ENCODE measurements around the gene GRIN1.

GRIN1 gene

GRCh38 chr9:137138722-137139467 lies at the start of gene GRIN1:
TSS of gene GRIN1 (plus strand) at chr9:137139154. CDS start at chr9:137139487, 333 bp downstream.
- DNase-seq, result no peak

GRCh38 chr9:137089232-137089947 lies 49.6 kb upstream of the GRIN1 start:
- no peak for DNase-seq

DNA sequence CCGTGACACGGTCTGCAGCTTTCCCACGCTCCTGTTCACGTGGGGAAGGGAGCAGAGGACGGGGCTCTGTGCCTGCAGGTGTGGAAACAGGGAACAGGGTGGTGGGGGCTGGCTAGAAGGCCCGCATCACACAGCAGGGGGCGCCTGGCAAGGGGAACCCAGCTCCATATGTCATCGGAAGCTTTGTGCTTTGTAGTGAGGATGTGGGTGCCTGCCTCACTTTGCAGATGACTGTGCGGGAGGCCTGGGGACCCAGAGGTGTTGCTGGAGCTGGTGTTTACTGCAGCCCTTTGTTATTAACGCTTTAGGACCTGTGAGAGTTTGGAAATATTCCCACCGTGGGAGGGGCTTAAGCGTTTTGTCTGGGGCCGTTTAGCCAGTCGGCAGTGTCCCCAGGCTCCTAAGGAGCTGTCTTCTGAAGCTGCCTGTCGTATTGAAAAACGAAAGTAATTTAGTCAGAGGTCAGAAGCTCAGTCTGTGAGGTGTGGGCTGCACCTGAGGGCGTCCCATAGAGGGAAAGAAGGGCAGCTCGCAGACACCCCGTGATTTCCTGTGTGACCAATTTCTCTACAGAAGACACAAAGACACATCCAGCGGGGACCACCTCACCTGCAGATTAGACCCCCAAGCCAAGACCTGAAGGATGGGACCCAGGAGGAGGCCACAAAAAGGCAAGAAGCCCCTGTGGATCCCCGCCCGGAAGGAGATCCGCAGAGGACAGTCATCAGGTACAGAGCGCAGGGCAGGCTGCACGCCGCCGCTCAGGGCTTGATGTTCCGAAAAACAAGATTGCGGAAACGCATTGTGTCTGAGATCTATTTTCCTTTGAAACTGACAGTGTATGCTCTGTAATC lies 43.1 kb upstream of the GRIN1 start:
- peak; percentile 72 to 78 for DNase-seq

- DNase-seq, result no peak
Measured at GRCh38 chr9:137096785-137097546, 42.0 kb upstream of the GRIN1 start.

GRCh38 chr9:137097761-137098462 lies 41.0 kb upstream of the GRIN1 start:
- no peak for DNase-seq

GRCh38 chr9:137099231-137099630 lies 39.7 kb upstream of the GRIN1 start:
- DNase-seq, result no peak

DNA sequence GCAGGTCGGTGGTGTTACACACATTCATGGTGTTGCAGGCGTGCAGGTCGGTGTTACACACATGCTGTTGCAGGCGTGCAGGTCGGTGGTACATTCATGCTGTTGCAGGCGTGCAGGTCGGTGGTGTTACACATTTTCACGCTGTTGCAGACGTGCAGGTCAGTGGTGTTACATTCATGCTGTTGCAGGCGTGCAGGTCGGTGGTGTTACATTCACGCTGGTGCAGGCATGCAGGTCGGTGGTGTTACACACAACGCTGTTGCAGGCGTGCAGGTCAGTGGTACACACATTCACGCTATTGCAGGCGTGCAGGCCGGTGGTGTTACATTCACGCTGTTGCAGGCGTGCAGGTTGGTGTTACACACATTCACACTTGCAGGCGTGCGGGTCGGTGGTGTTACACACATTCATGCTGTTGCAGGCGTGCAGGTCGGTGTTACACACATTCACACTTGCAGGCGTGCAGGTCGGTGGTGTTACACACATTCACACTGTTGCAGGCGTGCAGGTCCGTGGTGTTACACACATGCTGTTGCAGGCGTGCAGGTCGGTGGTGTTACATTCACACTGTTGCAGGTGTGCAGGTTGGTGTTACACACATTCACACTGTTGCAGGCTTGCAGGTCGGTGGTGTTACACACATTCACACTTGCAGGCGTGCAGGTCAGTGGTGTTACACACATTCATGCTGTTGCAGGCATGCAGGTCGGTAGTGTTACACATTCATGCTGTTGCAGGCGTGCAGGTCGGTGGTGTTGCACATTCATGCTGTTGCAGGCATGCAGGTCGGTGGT lies 35.6 kb upstream of the GRIN1 start:
- DNase-seq, result no peak

DNA sequence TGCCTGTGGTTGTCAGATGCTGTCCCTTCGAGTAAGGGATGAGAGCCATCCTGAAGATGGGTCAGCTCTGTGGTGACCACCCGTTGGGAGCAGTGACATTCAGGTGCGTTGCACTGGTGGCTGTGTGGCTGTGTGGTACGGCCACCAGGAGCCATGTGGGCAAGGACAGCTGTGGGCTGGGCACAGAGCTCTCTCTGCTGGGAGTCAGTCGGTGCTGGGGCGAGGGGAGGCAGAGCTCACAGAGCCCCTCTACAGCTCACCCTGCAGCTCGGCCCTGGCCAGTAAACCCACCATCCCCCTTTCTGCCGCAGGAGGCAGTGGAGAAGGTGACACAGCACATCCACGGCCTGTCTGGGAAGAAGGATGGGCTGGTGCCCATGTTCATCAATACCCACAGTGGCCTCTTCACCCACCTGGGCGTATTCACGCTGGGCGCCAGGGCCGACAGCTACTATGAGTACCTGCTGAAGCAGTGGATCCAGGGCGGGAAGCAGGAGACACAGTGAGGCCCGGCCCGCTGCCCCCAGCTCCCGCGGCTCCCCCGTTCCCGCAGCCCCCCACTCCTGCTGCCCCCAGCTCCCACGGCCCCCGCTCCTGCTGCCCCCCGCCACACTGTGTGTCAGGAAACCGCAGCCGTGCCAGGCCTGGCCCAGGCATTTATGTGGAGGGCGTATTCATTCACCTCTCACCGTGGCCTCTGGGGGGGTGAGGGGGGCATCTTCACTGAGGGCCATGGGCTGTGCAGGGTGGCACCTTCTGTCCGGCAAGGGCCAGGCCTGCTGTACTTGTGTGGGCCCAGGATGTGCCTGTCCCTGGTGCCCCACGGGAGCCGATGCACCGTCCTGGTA lies 32.9 kb upstream of the GRIN1 start:
- no peak for DNase-seq

DNA sequence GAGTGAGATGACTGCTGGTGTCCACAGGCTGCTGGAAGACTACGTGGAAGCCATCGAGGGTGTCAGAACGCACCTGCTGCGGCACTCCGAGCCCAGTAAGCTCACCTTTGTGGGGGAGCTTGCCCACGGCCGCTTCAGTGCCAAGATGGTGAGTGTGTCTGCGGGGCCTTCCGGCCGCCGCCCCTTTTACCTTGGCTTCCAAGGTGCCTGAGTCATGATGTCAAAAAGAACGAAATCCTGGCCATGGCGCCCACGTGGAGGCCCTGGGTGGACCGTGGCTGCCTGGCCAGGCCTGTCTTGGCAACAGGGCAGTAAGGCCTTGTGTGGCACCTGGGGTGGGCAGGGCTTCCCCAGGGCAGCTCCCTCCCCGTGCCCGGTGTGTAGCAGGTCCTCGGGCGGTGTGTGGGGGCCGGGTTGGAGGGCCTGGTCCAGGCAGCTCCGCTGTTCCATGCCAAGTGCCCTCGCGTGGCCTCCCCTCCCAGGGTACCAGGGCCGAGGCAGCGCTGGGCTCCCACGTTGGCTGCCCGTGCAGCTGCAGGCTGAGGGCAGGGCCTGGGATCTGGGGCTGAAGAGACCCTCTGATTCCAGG lies 32.2 kb upstream of the GRIN1 start:
- DNase-seq, result no peak

DNA sequence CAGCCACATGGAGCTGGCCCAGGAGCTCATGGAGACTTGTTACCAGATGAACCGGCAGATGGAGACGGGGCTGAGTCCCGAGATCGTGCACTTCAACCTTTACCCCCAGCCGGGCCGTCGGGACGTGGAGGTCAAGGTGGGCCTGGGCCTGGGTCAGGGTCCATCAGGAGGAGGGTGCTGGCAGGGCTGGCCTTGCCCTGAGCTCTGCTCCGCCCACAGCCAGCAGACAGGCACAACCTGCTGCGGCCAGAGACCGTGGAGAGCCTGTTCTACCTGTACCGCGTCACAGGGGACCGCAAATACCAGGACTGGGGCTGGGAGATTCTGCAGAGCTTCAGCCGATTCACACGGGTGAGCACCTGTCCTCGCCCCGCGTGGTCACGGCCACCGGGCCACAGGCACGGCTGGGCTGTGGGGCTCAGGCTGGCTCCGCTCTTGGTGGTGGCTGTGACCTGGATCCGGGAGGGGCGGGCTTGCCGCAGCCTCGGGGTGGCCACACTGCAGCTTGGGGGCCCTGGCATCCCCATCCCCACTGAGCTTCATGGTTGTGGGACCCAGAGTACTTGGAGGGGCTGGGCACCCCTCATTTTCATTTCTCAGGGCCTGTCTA lies 31.5 kb upstream of the GRIN1 start:
- DNase-seq, result no peak

- DNase-seq, result no peak
Measured at GRCh38 chr9:137107982-137108381, 31.0 kb upstream of the GRIN1 start.

DNA sequence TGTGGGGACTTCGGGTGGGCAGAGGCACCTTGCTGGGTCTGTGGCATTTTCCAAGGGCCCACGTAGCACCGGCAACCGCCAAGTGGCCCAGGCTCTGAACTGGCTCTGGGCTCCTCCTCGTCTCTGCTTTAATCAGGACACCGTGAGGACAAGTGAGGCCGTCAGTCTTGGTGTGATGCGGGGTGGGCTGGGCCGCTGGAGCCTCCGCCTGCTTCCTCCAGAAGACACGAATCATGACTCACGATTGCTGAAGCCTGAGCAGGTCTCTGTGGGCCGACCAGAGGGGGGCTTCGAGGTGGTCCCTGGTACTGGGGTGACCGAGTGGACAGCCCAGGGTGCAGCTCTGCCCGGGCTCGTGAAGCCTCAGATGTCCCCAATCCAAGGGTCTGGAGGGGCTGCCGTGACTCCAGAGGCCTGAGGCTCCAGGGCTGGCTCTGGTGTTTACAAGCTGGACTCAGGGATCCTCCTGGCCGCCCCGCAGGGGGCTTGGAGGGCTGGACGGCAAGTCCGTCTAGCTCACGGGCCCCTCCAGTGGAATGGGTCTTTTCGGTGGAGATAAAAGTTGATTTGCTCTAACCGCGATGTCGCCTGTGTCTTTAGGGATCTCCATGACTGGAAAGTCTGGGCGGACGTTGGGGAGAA lies 30.2 kb upstream of the GRIN1 start:
- DNase-seq, result no peak

GRCh38 chr9:137109250-137110146 lies 29.5 kb upstream of the GRIN1 start:
- no peak for DNase-seq

DNA sequence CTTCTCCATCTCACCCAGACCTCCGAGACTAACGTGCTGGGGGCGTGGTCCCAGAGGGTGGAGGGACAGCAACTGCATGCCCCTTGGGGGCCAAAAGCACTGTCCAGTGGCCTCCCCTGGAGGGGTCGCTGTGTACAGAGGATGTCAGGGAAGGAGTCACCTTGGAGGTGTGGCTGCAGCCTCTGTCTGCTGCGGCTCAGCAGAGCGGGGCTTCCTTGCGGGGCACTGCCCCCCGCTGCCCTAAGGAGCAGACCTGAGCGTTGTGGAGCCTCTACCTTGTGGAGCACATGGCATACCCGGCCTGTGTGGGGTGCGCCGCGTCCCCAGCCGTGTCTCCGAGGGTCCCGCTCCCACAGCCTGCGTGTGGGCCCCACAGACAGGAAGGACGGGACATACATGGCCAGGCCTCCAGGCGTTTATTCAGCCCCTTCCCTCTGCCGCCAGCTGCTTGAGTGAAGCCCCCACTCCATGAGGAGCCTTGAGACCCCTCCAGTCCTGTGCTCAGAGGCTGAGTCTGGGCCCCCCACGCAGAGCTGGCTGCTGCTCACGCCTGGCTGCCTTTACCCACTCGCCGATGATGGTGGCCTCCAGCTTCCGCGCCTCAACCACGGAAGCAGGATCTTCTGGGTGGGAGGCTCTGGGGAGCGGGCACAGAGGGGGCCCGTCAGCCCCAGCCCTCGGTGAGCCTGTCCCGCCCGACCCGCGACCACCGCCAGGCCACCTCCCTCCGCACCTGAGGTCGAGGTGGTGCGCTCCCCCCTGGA lies 28.6 kb upstream of the GRIN1 start:
- DNase-seq, result no peak

- DNase-seq, result no peak
Measured at GRCh38 chr9:137110911-137111787, 27.8 kb upstream of the GRIN1 start.
